Stomach (tissue), 9 donors: ENCODE results near the gene SLC25A41. TPM values are rescaled to one million over a fixed set of nuclear protein-coding genes. Genes with fewer than 3 reads are reported as not detected.

Experiments
- DNase-seq, 2 donors: peaks; one replicate each; pipeline versions ENCODE4 v3.0.0 to v3.0.0-alpha.2; 2013 to 2019
- H3K27ac ChIP-seq, 5 donors: fragments of 200-600 bp in 4 of 5; sonication (generic) in 4 of 5; one replicate each; pipeline ENCODE4 v1.5.1; 2013 to 2019; ENCODE audit warnings: mild to moderate bottlenecking in 1 of 5, moderate library complexity in 1 of 5
- H3K27me3 ChIP-seq, 3 donors: fragments of 200-600 bp; sonication (generic); one replicate each; pipeline ENCODE4 v1.5.1; 2017 to 2019; ENCODE audit warnings: mixed run types in 1 of 3
- H3K36me3 ChIP-seq, 4 donors: fragments of 200-600 bp; sonication (generic); 1 replicate in 3 of 4; 2 replicates in 1 of 4; pipeline ENCODE4 v1.5.1; 2016 to 2019
- H3K4me1 ChIP-seq, 4 donors: fragments of 200-600 bp; sonication (generic); one replicate each; pipeline ENCODE4 v1.5.1; 2016 to 2019
- H3K4me3 ChIP-seq, 4 donors: fragments of 200-600 bp; sonication (generic) in 3 of 4; one replicate each; pipeline ENCODE4 v1.5.1; 2016 to 2019; ENCODE audit warnings: mild to moderate bottlenecking in 1 of 4
- H3K9me3 ChIP-seq, 4 donors: fragments of 200-600 bp; sonication (generic); one replicate each; pipeline ENCODE4 v1.5.1; 2016 to 2019
- CTCF ChIP-seq, 7 experiments: fragments of 450-650 bp in 4 of 7; fragments of 200-600 bp in 3 of 7; sonication (generic) in 3 of 7; IDR thresholded peaks; one replicate each; pipeline ENCODE4 v1.5.1; 2016 to 2019; ENCODE audit warnings: antibody characterized with exemption in 7 of 7, control low read depth in 2 of 7, mild to moderate bottlenecking in 1 of 7
- EP300 ChIP-seq: sonication (generic); formaldehyde crosslinking; IDR thresholded peaks from one replicate; pipeline ENCODE4 v1.6.1; 2017; ENCODE audit warnings: antibody characterized with exemption
- POLR2A ChIP-seq, 4 donors: fragments of 450-650 bp; IDR thresholded peaks; one replicate each; pipeline ENCODE4 v1.6.1; 2016; ENCODE audit warnings: antibody characterized with exemption in 4 of 4, control low read depth in 2 of 4, mild to moderate bottlenecking in 1 of 4, moderate library complexity in 1 of 4
- POLR2AphosphoS5 ChIP-seq, 3 donors: sonication (generic); formaldehyde crosslinking; IDR thresholded peaks; one replicate each; pipeline ENCODE4 v1.6.1; 2016; ENCODE audit warnings: antibody characterized with exemption in 3 of 3
- WGBS, 5 donors: extraction: QIAGEN DNeasy Blood & Tissue Kit in 3 of 5; methylation state at CpG; one replicate each; pipeline versions ENCODE4 v1.1.5 to v1.1.7; 2013 to 2018; 5-methylcytosine and 5-hydroxymethylcytosine counted together
- intact Hi-C: fragments of 100-400 bp; cut with DNase I; formaldehyde crosslinking; loops from one replicate; pipeline ENCODE4 v1.15.1; 2023; ENCODE audit warnings: low total_unique reads
- polyA plus RNA-seq, 3 donors: library from polyadenylated mRNA; stranded (reverse); fragments of 200-250 nt; gene quantifications; one replicate each; pipeline ENCODE4 v1.2.3, GENCODE V29; 2013
- total RNA-seq, 5 donors: library from RNA; depleted of rRNA; stranded (reverse); fragments of >200 nt; gene quantifications; one replicate each; pipeline versions ENCODE4 v1.1.0 to v1.2.3, GENCODE V29; 2014 to 2016
- donor health status: healthy with polysubstance abuse.
- donor health status: Bipolar disorder and iron deficiency.
- donor health status: healthy.

SLC25A41 gene
- total and polyA plus RNA-seq, 8 donors = 0.80 to 4.9 TPM; not detected in 6

GRCh38 chr19:6392221-6393073, 41.1 kb downstream of the SLC25A41 start:
- no peak for DNase-seq
- 7 to 18% (median 7%) methylated on average over 11 to 30 of the region's 30 CpGs for WGBS, 5 donors
- TF ChIP-seq CTCF (IDR thresholded peaks at IDR 0.05) = no peak
- TF ChIP-seq POLR2A (IDR thresholded peaks at IDR 0.05) = no peak
- TF ChIP-seq POLR2AphosphoS5 (IDR thresholded peaks at IDR 0.05) = no peak
- TF ChIP-seq EP300 = no peak
- Histone ChIP-seq H3K36me3 (peaks cover 15 to 44% (median 39%) of the 10 kb centered on the region in 4 donors), H3K4me3 (peak overlapping the region; percentile 75 to 89 (median 80)), H3K4me1 (peaks cover 5 to 30% (median 24%) of the 10 kb centered on the region in 4 donors), H3K9me3 (no peaks in the 10 kb centered on the region), H3K27me3 (no peaks in the 10 kb centered on the region), H3K27ac (peak overlapping the region; percentile 81 to 96 (median 95))
- intact Hi-C loops = no loop called here

- peaks cover 48 to 95% (median 90%) of the 10 kb centered on the region in 4 donors for H3K36me3 ChIP-seq
- H3K4me3 ChIP-seq = no peak overlapping the region
- WGBS, 5 donors = 94 to 97% (median 96%) methylated on average over 13 to 19 of the region's 19 CpGs
- no peak overlapping the region for H3K27ac ChIP-seq
- no peak for TF ChIP-seq POLR2A (IDR thresholded peaks at IDR 0.05)
- TF ChIP-seq EP300 = no peak
- no peak for TF ChIP-seq POLR2AphosphoS5 (IDR thresholded peaks at IDR 0.05)
- TF ChIP-seq CTCF (IDR thresholded peaks at IDR 0.05) = no peak
- intact Hi-C loops = no loop called here
- DNase-seq = no peak
- H3K27me3 ChIP-seq = no peaks in the 10 kb centered on the region
- no peaks in the 10 kb centered on the region for H3K9me3 ChIP-seq
- peaks cover 4 to 18% (median 13%) of the 10 kb centered on the region in 4 donors for H3K4me1 ChIP-seq
These were observed 46.2 kb downstream of the SLC25A41 start for GRCh38 chr19:6387372-6387771.

GRCh38 chr19:6384381-6384780, 49.2 kb downstream of the SLC25A41 start:
- Histone ChIP-seq H3K4me1 (no peaks in the 10 kb centered on the region), H3K4me3 (no peak overlapping the region), H3K36me3 (peaks cover 75 to 100% (median 100%) of the 10 kb centered on the region in 4 donors), H3K27ac (no peak overlapping the region), H3K9me3 (no peaks in the 10 kb centered on the region), H3K27me3 (no peaks in the 10 kb centered on the region)
- intact Hi-C loops = no loop called here
- DNase-seq = no peak
- WGBS, 5 donors = 87 to 97% (median 94%) methylated on average over 4 of the region's 4 CpGs
- TF ChIP-seq CTCF (IDR thresholded peaks at IDR 0.05) = no peak
- TF ChIP-seq POLR2A (IDR thresholded peaks at IDR 0.05) = no peak
- no peak for TF ChIP-seq POLR2AphosphoS5 (IDR thresholded peaks at IDR 0.05)
- TF ChIP-seq EP300 = no peak

DNA sequence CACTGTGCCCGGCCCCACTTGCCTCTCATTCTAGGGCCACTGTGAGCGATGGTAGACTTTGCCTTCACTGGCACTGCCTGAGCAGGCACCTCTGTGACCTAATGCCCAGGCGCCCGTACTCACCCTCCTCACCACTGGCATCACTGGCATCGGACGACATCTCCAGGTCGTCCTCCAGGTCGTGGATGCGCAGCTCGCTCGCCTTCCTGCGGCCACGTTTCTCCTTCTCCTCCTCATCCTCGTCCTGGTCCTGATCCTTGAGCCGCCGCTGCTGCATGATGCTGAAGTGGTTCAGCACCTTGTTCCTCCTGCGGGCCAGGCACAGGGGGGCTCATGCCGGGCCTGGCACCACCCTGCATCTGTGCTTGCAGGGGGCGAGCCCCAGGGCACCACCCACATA, 50.4 kb downstream of the SLC25A41 start:
- Histone ChIP-seq H3K27me3 (no peaks in the 10 kb centered on the region), H3K27ac (no peak overlapping the region), H3K4me3 (no peak overlapping the region), H3K36me3 (peaks cover 65 to 100% (median 100%) of the 10 kb centered on the region in 4 donors), H3K4me1 (peaks cover 0 to 4% (median under 1%) of the 10 kb centered on the region in 4 donors), H3K9me3 (no peaks in the 10 kb centered on the region)
- intact Hi-C loops = no loop called here
- DNase-seq = no peak
- no peak for TF ChIP-seq CTCF (IDR thresholded peaks at IDR 0.05)
- TF ChIP-seq EP300 = no peak
- no peak for TF ChIP-seq POLR2AphosphoS5 (IDR thresholded peaks at IDR 0.05)
- TF ChIP-seq POLR2A (IDR thresholded peaks at IDR 0.05) = no peak
- WGBS, 5 donors = 93 to 98% (median 95%) methylated on average over 19 of the region's 19 CpGs
